Measurements from ENCODE around the gene COL4A4. TPM values are rescaled to one million over a fixed set of nuclear protein-coding genes. Genes with fewer than 3 reads are reported as not detected.

The COL4A4 gene
- total RNA-seq, 1 donor from 2014 or later: 0.78 TPM

DNA sequence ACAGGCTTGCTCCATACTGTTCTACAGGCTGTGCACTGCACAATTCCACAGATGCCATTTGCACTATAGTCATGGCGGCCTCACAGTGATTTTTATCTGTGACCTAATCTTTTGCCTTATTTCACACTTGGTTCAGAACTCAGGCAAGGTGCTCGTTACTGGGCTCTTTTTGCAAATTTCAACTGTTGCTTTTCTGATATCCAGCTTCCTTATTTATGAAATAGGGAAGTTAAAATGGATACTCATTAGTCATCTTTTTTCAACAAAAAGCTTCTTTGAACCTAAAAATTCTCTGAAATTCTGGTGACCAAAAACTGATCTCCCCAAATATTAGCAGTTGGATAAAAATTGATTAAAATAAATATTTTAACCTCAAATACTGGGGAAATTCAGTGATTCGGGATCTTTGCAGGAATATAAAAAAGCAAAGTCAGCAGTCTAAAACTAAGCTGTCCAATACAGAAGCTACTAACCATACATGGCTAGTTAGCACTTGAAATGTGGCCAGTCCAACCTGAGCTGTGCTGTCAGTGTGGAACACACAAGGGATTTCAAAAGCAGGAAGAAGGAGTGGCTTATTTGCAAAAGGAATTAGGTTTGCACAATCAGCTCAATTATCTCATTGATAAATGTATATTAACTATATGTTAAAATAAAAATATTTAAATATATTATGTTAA lies 134.4 kb downstream of the COL4A4 start:
- no peak for DNase-seq

DNA sequence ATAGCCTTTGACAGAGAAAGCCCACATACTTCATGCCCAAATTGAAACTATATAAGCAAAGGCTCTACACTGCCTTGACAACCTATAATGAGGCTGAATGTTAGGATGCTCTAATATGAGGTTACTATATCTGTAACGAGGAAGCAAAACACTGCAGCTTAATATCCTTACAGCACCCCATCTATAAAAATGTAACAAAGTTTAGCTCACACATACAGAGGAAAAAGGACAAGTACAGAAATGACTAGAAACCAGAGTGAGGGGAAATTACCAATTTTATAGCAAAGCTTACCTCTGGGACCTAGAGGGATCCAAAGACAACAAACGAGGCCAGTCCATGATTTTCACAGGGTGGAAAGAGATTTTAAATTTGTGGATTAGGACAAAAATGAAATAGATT lies 138.5 kb downstream of the COL4A4 start:
- DNase-seq: no peak

DNA sequence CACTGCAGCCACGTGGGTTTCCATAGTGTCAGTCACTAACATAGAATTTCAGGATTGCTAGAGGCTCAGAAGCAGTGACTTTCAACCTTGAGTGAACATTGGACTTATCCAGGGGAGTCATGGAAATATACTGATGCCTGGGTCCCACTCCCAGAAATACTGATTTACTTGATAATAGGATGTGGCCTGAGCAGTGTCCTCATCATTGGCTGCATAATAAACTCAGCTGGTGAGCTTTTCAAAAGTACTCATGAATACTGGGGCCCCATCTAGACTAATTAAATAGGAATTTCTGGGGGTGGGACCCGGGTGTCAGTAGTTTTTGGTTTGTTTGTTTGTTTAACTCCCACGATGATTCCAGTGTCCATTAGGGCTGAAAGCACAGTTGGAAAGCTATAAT lies 141.4 kb downstream of the COL4A4 start:
- no peak for DNase-seq

DNA sequence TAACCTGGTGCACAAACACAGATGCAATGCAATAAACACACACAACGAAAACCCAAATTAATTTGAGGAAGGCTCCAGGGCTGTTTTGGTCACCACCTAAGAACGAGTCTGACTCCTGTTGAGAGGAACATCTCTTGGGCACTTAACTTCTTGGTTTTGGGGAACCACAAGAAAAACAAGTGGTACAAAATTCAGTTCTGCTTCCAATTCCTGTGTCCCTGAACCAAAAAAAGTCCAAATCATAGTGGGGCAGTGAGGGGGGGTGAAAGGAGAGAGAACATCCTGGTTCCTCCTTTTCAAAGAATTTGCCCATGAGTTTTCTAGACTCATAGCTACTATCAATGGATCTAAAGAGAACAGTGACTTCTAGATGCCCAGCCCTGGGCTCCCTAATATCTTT lies 143.6 kb downstream of the COL4A4 start:
- DNase-seq: no peak

DNA sequence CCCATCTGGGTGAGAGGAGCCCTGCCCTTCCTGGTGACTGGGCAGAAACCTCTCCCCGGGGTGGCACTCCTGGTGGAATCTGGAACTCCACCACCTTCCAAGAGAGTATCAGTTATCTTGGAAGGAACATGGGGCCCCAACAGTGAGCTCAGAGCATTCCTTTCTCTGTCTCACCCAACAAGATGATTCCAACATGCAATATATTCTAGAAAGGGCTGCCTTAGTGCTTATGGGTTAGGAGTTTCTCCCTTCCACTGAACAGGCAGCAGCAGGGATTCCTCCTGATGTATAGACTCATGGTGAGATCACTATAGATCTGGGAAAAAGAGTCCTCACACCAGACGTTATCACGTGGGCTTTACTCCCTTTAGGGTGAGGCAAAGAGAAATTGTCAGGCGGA lies 147.1 kb downstream of the COL4A4 start:
- DNase-seq: no peak

DNA sequence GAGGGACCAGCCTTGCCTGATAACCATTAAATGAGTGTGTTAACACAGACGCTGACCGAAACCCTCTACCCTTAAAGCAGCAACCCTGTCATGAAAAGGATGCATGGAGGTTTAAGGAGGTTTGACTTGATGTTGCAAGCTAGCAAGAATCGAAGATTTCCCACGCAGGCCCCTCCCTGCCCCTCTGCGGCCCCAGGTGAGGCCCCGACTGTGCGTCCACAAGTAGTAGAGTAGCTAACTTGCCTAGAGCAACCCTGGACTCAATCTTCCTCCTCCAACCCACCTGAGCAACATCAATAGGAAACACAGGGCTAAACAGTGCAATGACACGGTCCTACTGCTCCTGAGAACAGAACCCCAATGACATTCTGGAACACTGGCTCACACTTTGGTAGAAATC lies 150.1 kb downstream of the COL4A4 start:
- DNase-seq: no peak

DNA sequence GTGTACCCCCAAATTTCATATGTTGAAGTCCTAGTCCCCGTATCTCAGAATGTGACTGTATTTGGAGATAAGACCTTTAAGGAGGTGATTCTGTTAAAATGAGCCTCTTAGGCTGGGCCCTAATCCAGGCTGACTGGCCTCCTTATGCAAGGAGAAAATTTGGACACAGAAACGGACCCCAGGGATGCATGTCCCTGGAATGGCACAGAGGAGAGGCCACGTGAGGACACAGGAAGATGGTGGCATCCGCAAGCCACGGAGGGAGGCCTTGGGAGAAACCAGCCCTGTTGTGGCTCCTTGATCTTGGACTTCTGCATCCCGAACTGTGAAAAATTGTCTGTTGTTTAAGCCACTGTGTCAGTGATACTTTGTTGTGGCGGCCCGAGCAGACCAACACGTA lies 150.7 kb downstream of the COL4A4 start:
- no peak for DNase-seq

DNA sequence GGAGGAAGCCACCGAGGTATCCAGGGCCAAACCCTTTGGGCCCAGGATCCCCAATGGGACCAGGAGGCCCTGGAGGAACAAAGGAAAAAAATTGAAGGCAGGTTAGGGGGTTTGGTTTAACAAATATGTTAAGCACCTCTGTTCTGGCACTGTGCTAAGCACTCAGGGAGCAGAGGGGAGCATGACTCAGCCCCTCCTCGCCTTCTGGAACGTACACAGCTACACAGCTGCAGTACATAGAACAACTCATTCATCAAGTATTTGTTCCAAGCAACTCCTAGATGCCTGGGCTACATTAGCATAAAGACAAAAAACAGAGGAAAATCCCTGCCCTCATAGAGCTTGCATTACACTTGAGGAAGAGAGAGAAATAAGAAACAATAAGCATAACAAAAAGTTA lies 153.6 kb downstream of the COL4A4 start:
- no peak for DNase-seq

DNA sequence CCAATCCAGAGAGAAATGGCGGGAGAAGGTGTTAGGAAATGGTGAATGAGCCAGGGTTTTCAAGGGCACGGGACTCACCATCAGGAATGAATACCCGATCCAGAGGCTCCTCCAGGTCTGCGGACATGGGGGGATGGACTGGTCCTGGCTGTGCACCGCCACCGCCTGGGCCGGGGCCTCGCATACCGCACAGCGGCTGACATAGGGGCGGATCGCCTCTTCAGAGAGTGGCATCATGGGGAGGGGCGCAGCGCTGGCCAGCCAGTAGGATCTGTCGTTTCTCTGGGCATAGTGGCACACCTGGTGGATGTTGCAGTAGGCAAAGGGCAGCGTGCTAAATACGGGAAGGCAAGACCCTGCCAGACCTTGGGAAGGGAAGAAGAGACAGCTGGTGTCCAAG lies 156.1 kb downstream of the COL4A4 start:
- DNase-seq: no peak

DNA sequence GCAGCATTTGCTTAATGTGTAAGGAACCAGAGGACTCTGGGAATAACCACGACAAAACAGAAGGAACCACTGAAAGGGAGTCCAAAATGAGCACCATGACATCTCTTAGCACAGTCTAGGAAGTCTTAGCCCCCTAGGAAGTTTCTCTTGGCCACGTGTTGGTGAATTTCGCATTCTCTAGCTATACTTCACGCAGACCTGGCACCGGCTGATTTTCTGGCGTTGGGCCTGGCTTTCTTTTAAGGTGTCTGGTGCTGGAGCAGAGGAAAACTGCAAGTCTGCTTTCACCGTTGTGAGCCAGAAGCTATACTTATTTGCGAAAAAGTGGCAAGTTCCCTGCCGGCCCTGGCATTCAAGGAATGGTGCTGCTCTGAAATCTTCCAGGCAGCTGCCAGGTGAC lies 156.9 kb downstream of the COL4A4 start:
- DNase-seq: no peak

DNA sequence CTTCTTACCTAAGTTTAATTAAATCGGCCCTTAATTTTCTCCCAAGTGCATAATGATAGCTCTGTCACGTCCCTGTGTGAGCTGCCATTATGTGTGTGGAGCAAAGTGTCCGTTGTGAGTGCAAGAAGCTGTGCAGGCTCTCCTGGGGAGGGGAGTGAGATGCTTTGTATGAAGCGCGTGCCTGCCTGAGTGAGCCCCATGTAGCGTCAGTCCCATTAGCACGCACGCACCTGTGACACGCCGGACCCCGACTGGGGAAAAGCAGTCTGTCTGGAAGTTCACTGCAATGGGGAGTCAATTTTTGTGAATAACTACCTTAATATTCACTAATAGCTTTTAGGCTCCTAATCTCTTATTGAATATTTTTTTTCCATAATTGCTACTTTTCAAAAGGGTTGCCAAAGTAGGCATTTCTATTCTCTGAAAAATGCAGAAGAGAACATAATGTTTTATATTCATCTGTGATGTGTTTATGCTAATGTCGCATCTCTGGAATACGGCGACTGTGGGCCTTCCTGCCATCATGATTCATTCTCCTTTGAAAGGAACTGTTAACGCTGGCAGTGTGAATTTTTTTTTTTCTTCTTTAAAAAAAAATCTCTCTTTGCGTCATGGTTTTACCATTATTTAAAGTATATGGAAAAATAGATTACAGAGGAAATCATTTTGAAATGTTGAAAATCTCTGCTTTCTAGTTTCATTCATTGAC lies 157.7 kb downstream of the COL4A4 start:
- DNase-seq: no peak

DNA sequence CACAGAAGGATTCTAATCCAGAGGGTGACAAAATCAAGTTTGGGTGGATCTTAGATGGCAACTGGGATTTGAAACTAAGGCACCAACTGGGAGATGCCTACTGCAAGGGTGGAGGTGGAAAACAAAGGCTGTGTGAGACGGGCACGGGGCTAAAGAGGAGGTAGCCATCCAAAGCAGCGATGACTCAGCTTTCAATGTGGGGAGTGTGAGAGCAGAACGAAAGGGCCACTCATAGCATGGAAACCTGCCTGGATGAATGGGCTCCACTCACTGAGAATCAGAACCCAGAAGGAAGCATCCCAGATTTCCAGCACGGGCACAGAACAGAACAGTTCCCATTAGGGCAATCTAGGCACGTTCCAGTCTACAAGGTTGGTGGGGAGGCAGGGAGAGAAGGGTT lies 159.5 kb downstream of the COL4A4 start:
- DNase-seq: no peak

DNA sequence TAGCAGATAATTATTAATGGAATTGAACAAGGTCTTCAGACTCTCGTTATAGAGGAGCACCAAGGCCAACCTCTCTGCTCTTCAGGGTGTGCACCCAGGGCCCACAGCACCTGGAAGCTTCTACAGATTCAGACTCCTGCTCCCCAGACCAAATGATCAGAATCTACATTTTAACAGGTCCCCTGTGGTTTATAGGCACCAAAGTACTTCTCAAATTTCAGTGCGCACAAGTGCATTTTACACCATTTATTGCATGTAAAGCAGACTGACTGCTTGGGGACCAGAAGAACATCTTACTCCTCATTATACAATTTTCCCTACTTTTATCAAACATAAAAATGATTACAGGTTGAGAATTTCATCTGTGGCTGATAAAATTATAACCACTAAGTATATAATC lies 163.9 kb downstream of the COL4A4 start:
- no peak for DNase-seq

DNA sequence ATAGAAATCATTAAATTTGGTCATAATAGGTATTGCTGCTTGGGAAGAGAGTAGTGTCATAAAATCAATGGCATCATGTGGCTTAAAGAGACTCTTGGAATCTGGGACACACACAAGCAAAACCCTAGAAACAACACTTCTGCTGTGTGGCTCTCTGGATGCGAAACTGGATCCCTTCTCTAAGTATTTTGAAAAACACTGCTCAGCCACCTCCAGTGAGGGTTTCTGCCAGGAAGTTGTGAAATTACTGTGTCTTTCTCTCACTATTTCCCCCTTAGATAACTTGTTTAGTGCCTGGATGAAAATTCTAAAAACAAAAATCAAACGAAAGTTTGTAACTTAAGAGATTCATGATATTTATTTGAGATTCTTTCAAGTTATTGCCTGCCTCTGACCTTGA lies 164.3 kb downstream of the COL4A4 start:
- DNase-seq: no peak

DNA sequence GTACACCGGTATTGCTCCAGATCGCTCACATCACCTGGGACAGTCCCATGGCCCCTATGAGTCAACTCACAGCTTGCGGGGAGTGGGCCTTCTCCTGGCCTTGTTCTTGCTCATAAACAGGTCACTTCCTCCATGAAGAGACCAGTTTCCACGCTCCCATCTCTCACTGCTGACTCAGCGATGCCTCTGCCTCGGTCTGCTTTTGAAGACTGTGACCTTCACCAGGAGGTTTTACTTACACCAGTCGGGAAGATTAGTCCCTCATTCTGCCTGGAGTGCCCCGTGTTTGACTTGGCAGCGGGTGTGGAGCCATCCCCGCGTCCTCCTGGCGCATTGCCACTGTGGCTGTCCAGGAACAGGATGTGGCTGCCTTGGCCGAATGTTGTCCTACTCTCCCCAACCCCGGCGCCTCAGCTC lies 168.4 kb downstream of the COL4A4 start:
- no peak for DNase-seq

DNA sequence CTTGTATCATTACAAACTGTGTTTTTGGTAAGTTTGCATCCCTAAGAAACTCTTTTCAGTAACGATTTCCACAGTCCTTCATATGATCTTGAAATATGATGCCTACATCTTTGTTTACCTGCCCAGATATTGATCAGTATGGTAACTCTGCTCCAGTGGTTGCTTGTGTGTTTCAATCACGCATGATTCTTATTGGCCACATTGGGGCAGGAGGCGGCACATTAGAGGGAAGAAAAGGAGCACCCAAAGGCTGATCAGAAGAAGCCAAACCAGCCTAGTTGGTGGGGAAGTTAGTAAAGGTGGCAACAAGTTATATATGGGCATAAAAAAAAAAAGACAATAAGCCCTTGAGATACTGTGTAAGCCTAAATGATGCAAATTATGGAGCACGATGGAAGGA lies 169.2 kb downstream of the COL4A4 start:
- no peak for DNase-seq

DNA sequence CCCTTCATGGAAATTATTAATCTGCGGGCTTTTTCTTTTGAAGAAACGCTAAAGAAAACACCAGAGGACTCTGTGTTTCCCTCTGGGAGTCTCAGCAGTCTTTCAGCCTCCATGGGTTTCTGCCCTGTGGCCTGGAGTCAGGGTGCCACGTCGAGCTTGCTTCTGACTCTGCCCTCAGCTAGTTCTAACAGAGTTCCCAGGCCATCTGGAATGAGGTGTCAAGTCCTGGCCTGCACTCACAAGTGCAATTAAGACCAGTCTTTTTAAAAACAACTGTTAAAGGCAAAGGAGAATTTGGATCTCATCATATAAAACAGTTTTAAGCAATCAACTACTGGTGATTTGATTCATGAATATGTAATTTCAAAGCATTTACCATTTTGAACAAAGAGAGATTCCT lies 170.8 kb downstream of the COL4A4 start:
- no peak for DNase-seq

DNA sequence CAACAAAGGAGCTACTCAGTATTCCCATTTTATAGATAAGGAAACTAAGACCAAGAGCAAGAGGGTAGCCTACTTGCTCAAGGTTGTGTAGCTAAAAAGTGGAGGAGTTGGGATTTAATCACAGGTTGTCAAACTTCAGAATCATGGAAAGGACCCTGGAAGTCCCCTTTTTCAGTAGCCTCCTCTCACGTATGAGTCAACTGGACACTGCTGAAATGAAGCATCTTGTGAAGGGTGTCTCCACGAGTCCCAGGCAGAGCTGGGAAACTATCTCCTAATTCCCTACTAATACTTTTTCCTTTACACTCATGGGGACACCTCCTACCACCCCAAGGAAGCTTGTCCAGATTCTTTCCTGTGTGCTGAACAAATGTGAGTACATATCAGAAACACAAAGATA lies 172.3 kb downstream of the COL4A4 start:
- no peak for DNase-seq

DNA sequence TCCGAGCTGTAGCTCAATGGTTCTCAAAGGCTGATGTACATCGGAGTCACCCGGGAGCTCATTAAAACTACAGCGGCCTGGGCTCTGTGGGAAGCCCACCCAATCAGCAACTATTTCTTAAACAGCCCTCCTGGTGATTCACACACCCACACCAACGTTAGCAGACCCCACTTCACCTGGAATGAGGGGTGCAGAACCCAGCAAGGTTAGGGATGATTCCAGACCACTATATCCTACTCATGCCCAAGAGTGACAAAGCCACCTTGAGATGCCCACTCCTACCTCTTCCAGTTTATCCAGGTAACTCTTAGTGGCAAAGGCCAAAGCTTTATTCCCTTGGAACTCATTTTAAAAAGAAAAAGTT lies 178.4 kb downstream of the COL4A4 start:
- no peak for DNase-seq

DNA sequence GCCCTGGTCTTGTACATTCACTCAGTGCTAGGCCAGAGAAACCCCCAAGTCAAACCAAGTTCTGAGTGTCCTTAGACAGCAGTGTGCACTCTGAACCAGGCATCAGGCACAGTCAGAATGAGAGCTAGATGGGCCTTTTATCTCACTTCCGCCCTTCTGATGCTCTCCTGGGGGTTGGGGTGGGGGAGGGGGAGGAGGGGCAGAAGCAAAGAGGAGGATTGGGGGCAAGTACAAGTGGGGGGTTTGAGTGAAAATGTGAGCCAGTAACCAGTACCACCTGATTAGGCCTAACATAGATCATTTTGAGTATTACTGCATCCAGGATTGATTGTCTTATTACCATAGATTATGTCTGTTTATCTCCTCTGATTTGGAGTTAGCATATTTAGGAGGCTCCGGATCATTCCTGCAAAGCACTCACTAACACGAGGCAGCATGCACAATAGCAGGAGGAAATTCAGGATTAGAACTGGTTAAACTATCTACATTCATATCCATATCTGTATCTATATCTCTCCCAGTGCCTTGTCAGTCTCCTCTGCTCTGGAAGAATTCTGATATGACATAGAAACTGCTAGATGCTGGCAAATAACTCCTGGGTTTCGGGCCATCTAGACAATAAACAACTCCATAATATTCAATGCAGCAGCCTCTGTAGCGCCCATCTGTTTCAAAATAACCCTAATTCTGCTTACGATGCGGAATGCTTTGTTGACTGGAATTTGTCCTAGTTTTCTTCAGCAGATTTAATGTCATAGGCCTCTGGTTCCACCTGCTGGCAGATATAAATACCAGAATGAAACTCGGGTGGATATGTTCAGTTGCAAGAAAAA lies 179.0 kb downstream of the COL4A4 start:
- peak; percentile 46 for DNase-seq

DNA sequence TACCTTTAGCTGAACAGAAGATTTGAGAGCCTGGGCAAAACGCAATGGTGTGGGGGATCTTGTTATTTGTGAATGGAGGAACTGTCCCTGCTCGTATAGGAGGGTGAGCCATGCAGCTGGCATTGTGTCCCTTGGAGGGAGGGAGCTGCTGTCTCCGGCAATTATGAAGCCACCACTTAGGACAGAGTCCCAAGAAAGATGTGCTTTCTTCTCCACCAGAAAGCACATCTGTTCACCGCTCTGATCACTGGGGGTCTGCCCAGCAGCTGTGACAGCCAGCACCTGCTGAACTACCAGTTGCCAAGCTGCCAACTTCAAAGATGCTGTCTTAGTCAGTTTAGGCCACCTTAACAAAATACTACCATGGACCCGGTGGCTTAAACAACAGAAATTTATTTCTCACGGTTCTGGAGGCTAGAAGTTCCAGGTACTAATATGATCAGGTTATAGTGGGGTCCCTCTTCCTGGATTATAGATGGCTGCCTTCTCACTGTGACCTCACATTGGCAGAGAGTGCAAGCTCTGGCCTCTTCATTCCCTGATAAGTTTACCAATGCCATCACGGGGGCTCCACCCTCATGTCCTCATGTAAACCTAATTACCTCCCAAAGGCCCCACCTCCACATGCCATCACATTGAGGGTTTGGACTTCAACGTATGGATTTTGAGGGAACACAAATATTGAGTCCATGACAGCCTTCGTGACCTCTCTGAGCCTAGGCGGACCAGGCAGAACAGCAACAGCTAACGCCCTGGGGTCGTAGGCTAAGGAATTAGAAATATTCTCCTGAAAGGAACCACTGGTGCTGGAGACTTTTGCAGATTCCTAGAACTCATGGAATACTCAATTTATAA lies 179.9 kb downstream of the COL4A4 start:
- no peak for DNase-seq

DNA sequence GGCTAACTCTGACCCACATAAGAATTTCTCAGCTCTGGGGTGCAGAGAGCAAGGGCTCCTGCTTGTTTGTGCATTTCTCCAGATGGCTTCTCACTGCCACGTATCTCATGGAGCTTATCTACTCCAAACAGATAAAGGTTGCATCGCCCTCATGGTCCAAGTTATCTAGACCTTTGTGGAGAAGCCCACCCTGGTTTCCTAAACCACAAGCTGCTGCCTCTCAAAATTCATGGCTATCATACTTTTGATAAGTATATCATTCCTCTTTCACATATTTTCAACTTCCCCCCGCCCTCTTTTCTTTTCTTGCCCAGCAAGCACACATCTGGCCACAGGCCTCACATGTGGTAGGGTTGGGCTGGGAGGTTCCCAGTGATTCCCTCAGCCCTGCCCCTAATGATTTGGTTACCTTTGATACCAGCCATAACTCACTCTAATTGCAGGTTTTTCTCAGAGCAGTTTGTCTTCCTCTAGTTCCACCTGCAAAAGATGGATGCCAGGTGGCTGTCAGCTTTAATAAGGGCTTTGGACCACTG lies 182.1 kb downstream of the COL4A4 start:
- no peak for DNase-seq

All from occipital lobe (tissue), 2 donors.